Activated T-cell treated with anti-CD3 and anti-CD28 coated beads for 1 hour (primary cell): ENCODE results near the gene SASH1.
"Not testable (repeated sequence)": the region's sequence is repeated elsewhere in the genome, so short reads cannot be mapped to it uniquely, and the experiment has no call there.

ENCODE experiments used
- DNase-seq: peaks from one replicate; pipeline ENCODE4 v3.0.0-alpha.2; 2020; ENCODE audit warnings: low read depth

Gene SASH1

DNA sequence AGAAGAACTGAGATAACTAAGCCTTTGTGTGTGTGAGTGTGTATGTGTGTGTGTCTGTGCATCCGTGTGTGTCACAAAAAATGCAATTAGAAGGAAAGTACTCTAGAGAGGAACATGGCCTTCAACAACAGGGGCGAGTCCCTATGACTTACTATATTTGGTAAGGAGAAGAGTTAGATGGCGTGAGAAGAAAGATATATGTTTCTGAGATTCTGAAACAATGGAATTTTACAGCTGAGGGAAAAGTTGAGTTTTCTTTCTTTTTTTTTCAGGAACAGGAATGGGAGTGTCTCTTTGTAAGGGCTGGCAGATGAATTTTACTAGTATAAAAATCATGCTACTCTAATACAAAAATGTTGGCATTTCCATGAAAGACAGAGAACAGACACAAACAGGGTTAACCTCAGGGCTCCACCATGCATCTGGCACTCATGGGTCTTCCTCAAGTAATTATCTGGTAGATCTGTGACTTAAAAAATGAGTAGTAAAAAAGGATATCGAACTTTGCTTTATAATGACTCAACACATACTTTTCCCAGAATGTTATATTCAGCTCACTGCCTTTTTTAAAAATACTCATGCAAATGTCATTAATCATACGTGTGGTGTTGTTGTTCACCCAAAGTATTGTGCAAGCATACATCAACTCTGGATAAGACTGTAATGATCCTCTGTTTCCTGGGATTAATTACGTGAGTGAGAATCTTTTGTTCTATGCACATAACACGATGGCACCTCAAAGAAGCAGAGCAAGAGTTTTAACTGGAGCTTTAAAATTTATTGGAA is 12.8 kb upstream of the SASH1 start:
- no peak for DNase-seq

- DNase-seq, result no peak
Measured at GRCh38 chr6:148332088-148332487, 10.6 kb upstream of the SASH1 start.

DNA sequence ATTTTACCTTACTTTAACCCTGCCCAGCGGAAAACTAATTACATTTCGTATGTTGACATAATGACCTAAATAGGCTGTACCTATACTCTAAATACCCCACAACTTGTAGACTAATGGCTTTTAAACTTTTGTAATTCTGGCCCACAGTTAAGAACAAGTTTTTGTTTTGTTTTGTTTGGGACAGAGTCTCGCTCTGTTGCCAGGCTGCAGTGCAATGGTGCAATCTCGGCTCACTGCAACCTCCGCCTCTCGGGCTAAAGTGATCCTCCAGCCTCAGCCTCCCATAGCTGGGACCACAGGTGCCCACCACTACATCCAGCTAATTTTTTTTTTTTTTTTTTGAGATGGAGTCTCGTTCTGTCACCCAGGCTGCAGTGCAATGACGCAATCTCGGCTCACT is 5.7 kb upstream of the SASH1 start:
- DNase-seq, result no peak

- DNase-seq, result no peak
Measured at GRCh38 chr6:148339766-148340165, 2.9 kb upstream of the SASH1 start.

DNA sequence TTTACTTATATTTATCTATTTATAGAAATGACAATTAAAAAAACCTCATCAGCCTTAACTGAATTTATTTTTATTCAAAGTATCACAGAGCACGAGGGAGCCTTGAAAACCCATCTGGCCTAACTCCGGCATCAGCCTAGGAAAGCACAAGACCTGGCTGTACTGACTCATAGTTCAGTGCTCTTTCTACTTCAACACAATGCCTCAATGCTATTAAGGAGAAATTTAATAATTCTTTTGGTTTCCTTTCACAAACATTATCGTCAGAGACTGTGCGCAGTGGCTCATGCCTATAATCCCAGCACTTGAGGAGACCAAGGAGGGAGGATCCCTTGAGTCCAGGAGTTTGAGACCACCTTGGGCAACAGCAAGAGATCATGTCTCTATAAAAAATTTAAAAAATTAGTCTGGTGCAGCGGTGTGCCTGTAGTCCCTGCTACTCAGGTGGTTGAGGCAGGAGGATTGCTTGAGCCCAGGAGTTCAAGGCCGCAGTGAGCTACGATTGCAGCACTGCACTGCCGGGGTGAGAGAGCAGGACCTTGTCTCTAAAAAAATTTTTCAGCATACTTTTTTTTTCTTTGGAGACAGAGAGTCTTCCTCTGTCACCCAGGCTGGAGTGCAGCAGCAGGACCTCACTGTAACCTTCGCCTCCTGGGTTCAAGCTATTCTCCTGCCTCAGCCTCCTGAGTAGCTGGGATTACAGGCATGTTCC is 1.9 kb upstream of the SASH1 start:
- DNase-seq, result no peak

- no peak for DNase-seq
Measured at GRCh38 chr6:148342100-148342349, 613 bp upstream of the SASH1 start.

GRCh38 chr6:148343047-148343782 is 577 bp downstream of the SASH1 start:
- DNase-seq, result no peak

GRCh38 chr6:148345176-148345575 is 2.5 kb downstream of the SASH1 start:
- DNase-seq, result no peak

GRCh38 chr6:148345578-148345977 is 2.9 kb downstream of the SASH1 start:
- DNase-seq, result no peak

- no peak for DNase-seq
Measured at GRCh38 chr6:148346681-148347440, 4.2 kb downstream of the SASH1 start.

GRCh38 chr6:148347441-148348054 is 4.9 kb downstream of the SASH1 start:
- DNase-seq, result no peak

DNA sequence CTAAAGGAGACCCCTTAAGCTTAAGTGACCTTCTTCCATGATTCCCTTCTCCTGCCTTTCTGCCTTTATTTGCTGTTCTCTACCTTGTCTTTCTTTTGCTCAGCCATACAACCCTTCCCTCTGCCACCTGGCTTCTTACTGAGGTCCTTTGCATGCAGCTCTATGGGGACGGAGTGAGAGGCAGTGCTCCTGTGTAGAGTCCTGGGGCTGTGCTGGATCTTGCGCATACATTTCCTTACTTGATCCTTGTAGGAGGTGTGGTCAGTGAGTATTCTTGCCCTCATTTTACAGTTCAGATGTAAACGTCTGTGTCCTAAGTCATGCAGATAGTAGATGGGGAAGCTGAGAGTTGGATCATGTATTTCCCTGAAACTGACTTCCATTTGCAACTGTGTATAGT is 5.7 kb downstream of the SASH1 start:
- no peak for DNase-seq

GRCh38 chr6:148348778-148349177 is 6.1 kb downstream of the SASH1 start:
- DNase-seq, result no peak

DNA sequence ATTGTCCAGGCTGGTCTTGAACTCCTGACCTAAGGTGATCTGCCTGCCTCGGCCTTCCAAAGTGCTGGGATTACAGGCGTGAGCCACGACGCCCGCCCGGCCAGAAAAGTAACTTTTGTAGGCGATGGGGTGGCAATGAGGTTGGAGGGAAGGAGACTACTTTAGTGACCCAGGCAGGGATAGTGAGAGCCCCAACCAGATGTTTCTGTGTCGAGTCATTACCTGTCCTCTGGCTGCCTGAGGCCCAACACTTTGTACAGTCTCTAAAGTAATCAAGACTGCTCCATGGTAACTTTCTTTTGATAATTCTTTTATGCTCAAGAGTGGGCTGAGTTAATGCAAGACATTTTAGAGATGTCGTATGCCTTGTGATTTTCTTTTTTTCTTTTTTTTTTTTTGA is 6.8 kb downstream of the SASH1 start:
- no peak for DNase-seq

GRCh38 chr6:148351309-148351708 is 8.7 kb downstream of the SASH1 start:
- no peak for DNase-seq

DNA sequence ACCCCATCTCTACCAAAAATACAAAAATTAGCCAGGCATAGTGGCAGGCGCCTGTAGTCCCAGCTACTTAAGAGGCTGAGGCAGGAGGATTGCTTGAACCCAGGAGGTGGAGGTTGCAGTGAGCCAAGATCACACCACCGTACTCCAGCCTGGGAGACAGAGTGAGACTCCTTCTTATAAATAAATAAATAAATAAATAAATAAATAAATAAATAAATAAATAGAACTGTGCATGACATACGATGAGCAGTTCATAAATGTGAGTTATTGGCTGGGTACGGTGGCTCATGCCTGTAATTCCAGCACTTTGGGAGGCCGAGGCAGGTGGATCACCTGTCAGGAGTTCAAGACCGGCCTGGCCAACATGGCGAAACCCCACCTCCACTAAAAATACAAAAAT is 9.8 kb downstream of the SASH1 start:
- DNase-seq, result not testable (repeated sequence)

- no peak for DNase-seq
Measured at GRCh38 chr6:148358196-148358785, 15.7 kb downstream of the SASH1 start.

DNA sequence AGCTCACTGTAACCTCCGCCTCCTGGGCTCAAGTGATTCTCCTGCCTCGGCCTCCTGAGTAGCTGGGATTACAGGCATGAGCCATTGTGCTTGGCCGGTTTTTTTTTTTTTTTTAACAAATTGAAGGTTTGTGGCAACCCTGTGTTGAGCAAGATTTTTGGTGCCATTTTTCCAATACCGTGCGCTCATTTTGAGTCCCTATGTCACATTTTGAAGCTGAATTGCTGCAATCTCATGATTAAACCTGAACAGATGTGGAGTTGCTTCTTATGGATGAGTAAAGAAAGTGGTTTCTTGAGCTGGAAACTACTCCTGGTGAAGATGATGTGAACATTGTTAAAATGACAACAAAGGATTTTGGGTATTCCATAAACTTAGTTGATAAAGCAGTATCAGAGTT is 16.6 kb downstream of the SASH1 start:
- DNase-seq, result no peak

DNA sequence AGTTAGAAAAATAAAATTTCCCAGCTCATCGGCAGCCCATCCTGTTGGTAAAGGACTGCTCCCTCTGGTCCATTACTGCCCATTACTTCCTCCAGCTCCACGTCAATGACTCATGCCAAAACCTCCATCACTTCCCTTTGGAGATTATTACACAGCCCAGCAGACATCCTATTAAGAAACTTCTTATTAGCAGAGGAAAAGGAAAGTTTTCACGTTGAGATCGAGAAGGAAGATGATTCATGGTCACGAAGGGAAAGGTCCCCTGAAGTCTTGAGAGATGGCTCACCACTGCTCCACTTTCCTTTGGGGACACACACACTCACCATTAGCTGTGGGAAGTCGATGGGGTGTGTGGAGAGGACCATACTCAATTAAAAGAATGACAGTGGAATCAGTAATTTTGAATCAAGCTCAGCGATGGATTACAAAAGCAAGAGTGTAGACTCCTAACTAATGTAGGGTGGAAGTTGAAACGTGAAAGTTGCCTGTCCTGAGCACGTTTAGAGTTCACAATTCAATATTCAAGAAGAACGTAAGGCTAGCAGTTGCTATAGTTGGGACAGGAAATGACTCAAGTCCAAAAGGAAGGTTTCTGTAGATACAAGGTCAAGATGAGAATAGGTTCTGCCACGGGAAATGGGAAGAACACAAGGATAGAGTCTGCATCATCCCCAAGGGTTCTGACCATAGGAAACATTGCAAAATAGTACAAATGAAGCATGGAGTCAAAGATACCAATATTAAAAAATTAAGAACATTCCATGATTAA is 21.6 kb downstream of the SASH1 start:
- no peak for DNase-seq

- no peak for DNase-seq
Measured at GRCh38 chr6:148365041-148365440, 22.4 kb downstream of the SASH1 start.
